Measurements from ENCODE around the gene SLC25A26.

DNA sequence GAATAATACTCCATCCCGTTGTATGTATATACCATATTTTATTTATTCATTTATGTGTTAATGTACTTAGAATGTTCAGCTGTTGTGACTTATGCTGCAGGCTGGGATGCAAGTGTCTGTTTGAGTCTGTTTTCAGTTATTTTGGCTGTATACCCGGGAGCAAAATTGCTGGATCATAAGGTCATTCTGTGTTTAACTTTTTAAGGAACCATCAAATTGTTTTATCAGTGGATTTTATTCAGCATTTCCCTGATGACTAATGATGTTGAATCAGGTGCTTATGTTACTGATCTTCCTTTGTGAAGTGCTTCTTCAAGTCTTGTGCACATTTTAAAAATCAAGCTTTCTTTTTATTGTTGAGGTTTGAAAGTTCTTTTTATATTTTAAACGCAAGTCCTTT, 118.1 kb downstream of the SLC25A26 start:
- no peak for TF ChIP-seq POLR2AphosphoS5 (IDR thresholded peaks at IDR 0.05; ENCODE audit: borderline replicate concordance, low read depth, low read length)
- no peak for TF ChIP-seq EZH2 (IDR thresholded peaks at IDR 0.05)
